Epidermal melanocyte (primary cell): ENCODE data around the gene MORC4.

Experiments
- DNase-seq: peaks from one replicate; pipeline ENCODE4 v3.0.0; 2011; ENCODE audit warnings: low spot score; ENCODE audit not compliant: insufficient read length

MORC4 gene

GRCh38 chrX:106912864-106913263, 87.1 kb downstream of the MORC4 start:
- no peak for DNase-seq

GRCh38 chrX:106906361-106906760, 93.7 kb downstream of the MORC4 start:
- DNase-seq, result no peak

- no peak for DNase-seq
These were observed 94.8 kb downstream of the MORC4 start for GRCh38 chrX:106905064-106905708.

GRCh38 chrX:106903856-106904528, 96.0 kb downstream of the MORC4 start:
- no peak for DNase-seq

- no peak for DNase-seq
These were observed 96.7 kb downstream of the MORC4 start, which contains the start of gene RIPPLY1 for GRCh38 chrX:106903291-106903824. Gene RIPPLY1 (minus strand): TSS chrX:106903341. CDS start chrX:106903287, 54 bp downstream.

GRCh38 chrX:106902684-106903083, 97.3 kb downstream of the MORC4 start:
- DNase-seq, result no peak

GRCh38 chrX:106901781-106902219, 98.2 kb downstream of the MORC4 start:
- no peak for DNase-seq

GRCh38 chrX:106901341-106901740, 98.7 kb downstream of the MORC4 start:
- DNase-seq, result no peak

GRCh38 chrX:106899841-106900240, 100.2 kb downstream of the MORC4 start:
- no peak for DNase-seq

GRCh38 chrX:106899276-106899675, 100.7 kb downstream of the MORC4 start:
- no peak for DNase-seq

GRCh38 chrX:106898462-106898861, 101.5 kb downstream of the MORC4 start:
- DNase-seq, result no peak

GRCh38 chrX:106897259-106897658, 102.8 kb downstream of the MORC4 start:
- no peak for DNase-seq

GRCh38 chrX:106894978-106895452, 105.0 kb downstream of the MORC4 start:
- no peak for DNase-seq

- DNase-seq, result no peak
These were observed 105.6 kb downstream of the MORC4 start for GRCh38 chrX:106894392-106894909.

- DNase-seq, result no peak
These were observed 108.1 kb downstream of the MORC4 start for GRCh38 chrX:106891762-106892460.
